Measurements from ENCODE around the gene KDM6B. TPM values are rescaled to one million over a fixed set of nuclear protein-coding genes. Genes with fewer than 3 reads are reported as not detected.

Gene KDM6B
- polyA plus RNA-seq, 1 experiment, result 0.91 TPM

GRCh38 chr17:7792611-7793010 is 41.4 kb upstream of the KDM6B start:
- Histone ChIP-seq H3K36me3 (ENCODE audit: control insufficient read depth, insufficient read depth, low read length) (no peaks in the 10 kb centered on the region), H3K27me3 (ENCODE audit: control insufficient read depth, insufficient read depth, low read length) (0 out of 2 replicates have a peak, but pooled peaks cover 3% of the 10 kb centered on the region), H3K4me3 (ENCODE audit: low read depth, low read length) (no peak overlapping the region)
- ChIA-PET CTCF (interaction anchor here (2.0 kb wide), 1 partner anchor 49 kb away, joined by 7 read pairs; no protein-coding TSS in a partner anchor), POLR2A (no interaction called here)
- no peak for DNase-seq (ENCODE audit: low read depth)
- no peak for TF ChIP-seq CTCF (IDR thresholded peaks at IDR 0.05; ENCODE audit: insufficient read depth, low read depth, low read length)

- no peak for DNase-seq (ENCODE audit: low read depth)
- POLR2A ChIA-PET, result no interaction called here
- H3K27me3 ChIP-seq (ENCODE audit: control insufficient read depth, insufficient read depth, low read length), result peaks cover 7% of the 10 kb centered on the region; the same call in 1 of the 2 replicates
- no peak overlapping the region for H3K4me3 ChIP-seq (ENCODE audit: low read depth, low read length)
- CTCF ChIA-PET, result no interaction called here
- no peaks in the 10 kb centered on the region for H3K36me3 ChIP-seq (ENCODE audit: control insufficient read depth, insufficient read depth, low read length)
- TF ChIP-seq CTCF (IDR thresholded peaks at IDR 0.05; ENCODE audit: insufficient read depth, low read depth, low read length), result no peak
These were observed 39.8 kb upstream of the KDM6B start for GRCh38 chr17:7794075-7794663.

GRCh38 chr17:7797976-7798375 is 36.0 kb upstream of the KDM6B start:
- TF ChIP-seq CTCF (IDR thresholded peaks at IDR 0.05; ENCODE audit: insufficient read depth, low read depth, low read length), result no peak
- no peak overlapping the region for H3K4me3 ChIP-seq (ENCODE audit: low read depth, low read length)
- ChIA-PET CTCF (no interaction called here), POLR2A (no interaction called here)
- no peak for DNase-seq (ENCODE audit: low read depth)
- no peaks in the 10 kb centered on the region for H3K36me3 ChIP-seq (ENCODE audit: control insufficient read depth, insufficient read depth, low read length)
- peaks cover 7% of the 10 kb centered on the region; the same call in 1 of the 2 replicates for H3K27me3 ChIP-seq (ENCODE audit: control insufficient read depth, insufficient read depth, low read length)

GRCh38 chr17:7798839-7799238 is 35.2 kb upstream of the KDM6B start:
- ChIA-PET CTCF (interaction anchor here (1.0 to 2.7 kb wide), 2 partner anchors 9 to 55 kb away, joined by 3 to 12 read pairs; no protein-coding TSS in a partner anchor), POLR2A (no interaction called here)
- no peaks in the 10 kb centered on the region for H3K36me3 ChIP-seq (ENCODE audit: control insufficient read depth, insufficient read depth, low read length)
- no peak overlapping the region for H3K4me3 ChIP-seq (ENCODE audit: low read depth, low read length)
- DNase-seq (ENCODE audit: low read depth), result no peak
- TF ChIP-seq CTCF (IDR thresholded peaks at IDR 0.05; ENCODE audit: insufficient read depth, low read depth, low read length), result no peak
- H3K27me3 ChIP-seq (ENCODE audit: control insufficient read depth, insufficient read depth, low read length), result peaks cover 7% of the 10 kb centered on the region; the same call in 1 of the 2 replicates

GRCh38 chr17:7803981-7804380 is 30.0 kb upstream of the KDM6B start:
- ChIA-PET CTCF (interaction anchor here (0.6 to 1.4 kb wide), 2 partner anchors 8 to 17 kb away, joined by 3 to 5 read pairs; no protein-coding TSS in a partner anchor), POLR2A (no interaction called here)
- TF ChIP-seq CTCF (IDR thresholded peaks at IDR 0.05; ENCODE audit: insufficient read depth, low read depth, low read length), result no peak
- Histone ChIP-seq H3K27me3 (ENCODE audit: control insufficient read depth, insufficient read depth, low read length) (no peaks in the 10 kb centered on the region), H3K36me3 (ENCODE audit: control insufficient read depth, insufficient read depth, low read length) (no peaks in the 10 kb centered on the region), H3K4me3 (ENCODE audit: low read depth, low read length) (no peak overlapping the region)
- no peak for DNase-seq (ENCODE audit: low read depth)

All from BJ (cell line).